GM21723 (cell line): ENCODE measurements around the gene NMT1.

Experiments used
- ATAC-seq: cut with Tn5 transposase; IDR thresholded peaks from one replicate; pipeline ENCODE4 v1.9.1; 2021; ENCODE audit warnings: mild to moderate bottlenecking, moderate library complexity; ENCODE audit not compliant: unreplicated experiment

NMT1 gene

DNA sequence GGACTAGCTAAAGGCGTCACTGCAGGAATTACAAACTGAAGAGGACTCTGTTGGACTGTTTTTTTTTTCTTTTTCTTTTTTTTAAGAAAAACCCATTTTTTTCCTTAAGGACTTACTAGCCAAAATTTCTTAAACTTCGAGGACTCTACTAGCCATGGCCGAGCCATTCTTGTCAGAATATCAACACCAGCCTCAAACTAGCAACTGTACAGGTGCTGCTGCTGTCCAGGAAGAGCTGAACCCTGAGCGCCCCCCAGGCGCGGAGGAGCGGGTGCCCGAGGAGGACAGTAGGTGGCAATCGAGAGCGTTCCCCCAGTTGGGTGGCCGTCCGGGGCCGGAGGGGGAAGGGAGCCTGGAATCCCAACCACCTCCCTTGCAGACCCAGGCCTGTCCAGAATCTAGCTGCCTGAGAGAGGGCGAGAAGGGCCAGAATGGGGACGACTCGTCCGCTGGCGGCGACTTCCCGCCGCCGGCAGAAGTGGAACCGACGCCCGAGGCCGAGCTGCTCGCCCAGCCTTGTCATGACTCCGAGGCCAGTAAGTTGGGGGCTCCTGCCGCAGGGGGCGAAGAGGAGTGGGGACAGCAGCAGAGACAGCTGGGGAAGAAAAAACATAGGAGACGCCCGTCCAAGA is 88.0 kb downstream of the NMT1 start:
- peak; percentile 40 for ATAC-seq

DNA sequence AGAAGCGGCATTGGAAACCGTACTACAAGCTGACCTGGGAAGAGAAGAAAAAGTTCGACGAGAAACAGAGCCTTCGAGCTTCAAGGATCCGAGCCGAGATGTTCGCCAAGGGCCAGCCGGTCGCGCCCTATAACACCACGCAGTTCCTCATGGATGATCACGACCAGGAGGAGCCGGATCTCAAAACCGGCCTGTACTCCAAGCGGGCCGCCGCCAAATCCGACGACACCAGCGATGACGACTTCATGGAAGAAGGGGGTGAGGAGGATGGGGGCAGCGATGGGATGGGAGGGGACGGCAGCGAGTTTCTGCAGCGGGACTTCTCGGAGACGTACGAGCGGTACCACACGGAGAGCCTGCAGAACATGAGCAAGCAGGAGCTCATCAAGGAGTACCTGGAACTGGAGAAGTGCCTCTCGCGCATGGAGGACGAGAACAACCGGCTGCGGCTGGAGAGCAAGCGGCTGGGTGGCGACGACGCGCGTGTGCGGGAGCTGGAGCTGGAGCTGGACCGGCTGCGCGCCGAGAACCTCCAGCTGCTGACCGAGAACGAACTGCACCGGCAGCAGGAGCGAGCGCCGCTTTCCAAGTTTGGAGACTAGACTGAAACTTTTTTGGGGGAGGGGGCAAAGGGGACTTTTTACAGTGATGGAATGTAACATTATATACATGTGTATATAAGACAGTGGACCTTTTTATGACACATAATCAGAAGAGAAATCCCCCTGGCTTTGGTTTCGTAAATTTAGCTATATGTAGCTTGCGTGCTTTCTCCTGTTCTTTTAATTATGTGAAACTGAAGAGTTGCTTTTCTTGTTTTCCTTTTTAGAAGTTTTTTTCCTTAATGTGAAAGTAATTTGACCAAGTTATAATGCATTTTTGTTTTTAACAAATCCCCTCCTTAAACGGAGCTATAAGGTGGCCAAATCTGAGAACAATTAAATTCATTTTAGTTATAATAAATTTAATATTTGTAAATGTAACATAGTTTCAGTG is 88.8 kb downstream of the NMT1 start:
- ATAC-seq, result peak; percentile 16

GRCh38 chr17:45150911-45151809 is 90.0 kb downstream of the NMT1 start:
- no peak for ATAC-seq

DNA sequence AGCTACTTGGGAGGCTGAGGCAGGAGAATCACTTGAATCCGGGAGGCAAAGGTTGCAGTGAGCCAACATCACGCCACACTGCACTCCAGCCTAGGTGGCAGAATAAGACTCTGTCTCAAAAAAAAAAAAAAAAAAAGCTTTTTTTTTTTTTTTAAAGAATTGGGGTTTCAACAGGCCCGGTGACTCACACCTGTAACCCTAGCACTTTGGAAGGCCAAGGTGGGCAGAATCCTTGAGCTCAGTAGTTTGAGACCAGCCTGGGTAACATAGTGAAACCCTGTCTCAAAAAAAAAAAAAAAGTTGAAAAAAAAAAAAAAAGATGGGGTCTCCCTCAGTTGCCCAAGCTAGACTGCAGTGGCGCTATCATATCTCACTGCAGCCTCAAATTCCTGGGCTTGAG is 93.9 kb downstream of the NMT1 start:
- ATAC-seq, result no peak

DNA sequence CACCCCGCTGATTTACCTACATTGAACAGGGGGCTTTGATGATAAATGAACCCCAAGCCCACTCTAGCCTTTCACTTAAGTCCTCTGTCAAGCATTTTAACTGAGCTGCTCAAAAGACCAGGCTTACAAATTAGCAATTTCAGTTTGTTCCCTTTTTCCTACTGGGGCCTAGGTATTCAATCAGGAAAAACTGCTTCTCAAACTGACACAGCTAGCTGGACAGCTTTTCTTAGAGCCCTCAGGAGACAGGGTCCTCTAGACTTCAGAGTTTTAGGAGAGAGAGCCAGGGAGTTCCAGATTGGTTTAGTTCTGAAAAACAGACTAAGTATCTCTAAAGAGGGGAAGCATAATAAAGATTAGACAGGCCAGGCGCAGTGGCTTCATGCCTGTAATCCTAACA is 94.4 kb downstream of the NMT1 start:
- ATAC-seq, result no peak

GRCh38 chr17:45156242-45156641 is 95.1 kb downstream of the NMT1 start:
- no peak for ATAC-seq
